ACHN (cell line): ENCODE data around the gene RNF13.

Source experiments
- DNase-seq: peaks from one replicate; pipeline ENCODE4 v3.0.0-alpha.2; 2015
- in situ Hi-C: cut with HindIII; loops from 2 replicates; pipeline ENCODE4 v1.10.0; 2017; ENCODE audit warnings: low sequenced_read_pairs, low pct_ligation_motif_present, low pct_unique_long_range_greater_than_20kb

Gene RNF13, protein sequence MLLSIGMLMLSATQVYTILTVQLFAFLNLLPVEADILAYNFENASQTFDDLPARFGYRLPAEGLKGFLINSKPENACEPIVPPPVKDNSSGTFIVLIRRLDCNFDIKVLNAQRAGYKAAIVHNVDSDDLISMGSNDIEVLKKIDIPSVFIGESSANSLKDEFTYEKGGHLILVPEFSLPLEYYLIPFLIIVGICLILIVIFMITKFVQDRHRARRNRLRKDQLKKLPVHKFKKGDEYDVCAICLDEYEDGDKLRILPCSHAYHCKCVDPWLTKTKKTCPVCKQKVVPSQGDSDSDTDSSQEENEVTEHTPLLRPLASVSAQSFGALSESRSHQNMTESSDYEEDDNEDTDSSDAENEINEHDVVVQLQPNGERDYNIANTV

DNA sequence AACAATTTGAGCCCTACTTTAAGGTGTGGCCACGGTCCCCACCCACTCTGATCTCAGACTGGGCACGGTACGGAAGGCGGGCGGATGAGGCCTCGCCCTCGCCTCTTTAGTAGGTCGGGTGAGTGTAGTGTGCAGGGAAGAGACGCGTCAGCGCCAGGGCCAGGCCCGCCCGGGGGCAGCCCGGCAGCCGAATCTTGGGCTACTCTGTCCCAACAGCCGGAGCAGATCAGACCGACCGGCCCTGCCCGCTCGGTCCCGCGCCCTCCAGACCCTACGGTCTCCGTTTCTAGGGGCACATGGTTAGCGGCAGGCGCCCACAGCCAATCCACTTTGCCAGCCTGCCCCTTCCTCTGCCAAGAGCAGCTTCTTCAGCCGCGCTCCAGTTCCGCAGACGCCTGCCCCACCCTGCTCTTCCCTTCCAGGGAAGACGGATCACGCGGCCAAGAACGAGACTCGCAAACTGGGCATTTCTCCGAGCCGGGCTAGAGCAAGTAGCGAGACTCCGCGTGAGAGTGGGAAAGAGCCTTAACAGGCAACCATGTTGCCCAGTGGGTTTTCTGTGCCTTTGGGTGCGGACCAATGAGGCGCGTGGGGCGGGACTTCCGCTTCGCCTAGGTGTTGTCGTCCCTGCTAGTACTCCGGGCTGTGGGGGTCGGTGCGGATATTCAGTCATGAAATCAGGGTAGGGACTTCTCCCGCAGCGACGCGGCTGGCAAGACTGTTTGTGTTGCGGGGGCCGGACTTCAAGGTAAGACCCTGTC, at the start of gene RNF13:
TSS of gene RNF13 (plus strand) at position 610 of the 761 bp plus-strand sequence. CDS start 32,812 bp downstream, outside the sequence.
- in situ Hi-C loops: no loop called here
- DNase-seq: peak; percentile 91

DNA sequence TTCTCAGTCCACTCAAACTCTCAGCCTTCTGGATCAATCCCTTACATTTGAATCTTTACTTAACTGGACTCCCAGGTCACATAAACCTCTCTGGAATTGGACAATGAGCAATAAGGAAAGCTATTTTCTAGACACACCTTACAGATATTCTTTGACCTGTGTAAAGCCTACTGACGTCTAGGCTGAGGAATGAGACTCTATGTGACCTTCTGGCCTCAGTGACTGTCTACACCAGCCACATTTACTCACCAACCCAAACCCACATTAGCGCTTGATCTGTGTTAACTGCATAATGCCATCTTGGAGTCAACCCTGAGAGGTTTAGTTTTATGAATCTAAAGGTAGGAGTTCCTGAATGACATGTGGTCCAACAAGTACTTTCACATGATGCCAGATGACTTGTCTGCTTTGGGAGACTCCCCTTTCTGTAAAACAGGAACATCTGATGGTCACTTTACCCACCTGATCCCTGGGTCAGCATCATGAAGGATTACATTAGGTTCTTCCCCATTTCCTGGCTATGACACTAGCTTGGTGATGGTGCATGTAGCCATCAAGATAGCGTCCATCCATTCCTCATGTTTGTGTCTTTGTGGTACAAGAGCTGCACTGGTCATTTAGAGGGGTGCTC, 49.3 kb upstream of the RNF13 start:
- in situ Hi-C loops: no loop called here
- DNase-seq: no peak

DNA sequence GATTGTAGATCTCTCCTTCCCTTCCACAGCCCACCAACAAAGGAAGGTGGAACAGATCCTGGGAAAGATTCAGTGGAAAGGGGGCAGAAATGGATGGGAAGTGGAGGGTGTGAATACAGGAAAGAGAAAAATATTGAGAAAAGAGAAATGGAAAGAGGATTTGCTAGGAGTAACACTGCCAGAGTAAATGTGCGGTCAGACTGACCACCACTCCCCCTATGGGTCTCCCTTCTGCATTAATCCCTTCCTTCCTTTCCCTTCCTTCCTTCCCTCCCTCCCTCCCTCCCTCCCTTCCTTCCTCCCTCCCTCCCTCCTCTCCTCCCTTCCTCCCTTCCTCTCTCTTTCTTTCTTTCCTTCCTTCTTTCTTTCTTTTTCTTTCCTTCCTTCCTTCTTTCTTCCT, 48.7 kb upstream of the RNF13 start:
- no peak for DNase-seq
- in situ Hi-C loops: no loop called here

DNA sequence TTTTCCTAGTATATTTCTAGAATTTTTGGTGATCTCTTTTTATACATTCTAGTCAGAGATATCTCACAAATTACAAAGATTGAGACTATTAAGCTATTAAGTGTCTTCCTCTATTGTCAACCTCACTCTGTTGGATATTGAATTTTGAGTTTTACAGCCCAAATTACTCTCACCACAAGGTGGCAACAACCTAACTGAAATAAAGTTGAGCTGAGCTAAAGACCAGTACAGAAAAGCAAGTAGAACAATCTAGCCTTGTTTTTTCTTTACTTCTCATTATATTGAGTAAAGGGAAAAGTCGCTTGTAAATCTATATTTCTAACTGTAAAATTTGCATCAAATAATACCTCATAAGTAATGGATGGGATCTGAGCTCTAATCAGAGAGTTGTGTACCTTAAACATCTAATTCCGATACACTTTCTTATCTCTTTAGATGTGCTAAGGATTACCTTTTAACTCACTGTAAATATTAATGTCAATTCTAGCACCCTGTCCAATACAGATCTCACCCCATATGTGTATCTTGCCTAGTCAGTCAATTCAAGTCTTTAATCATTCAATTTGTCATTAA, 47.2 kb upstream of the RNF13 start:
- peak; percentile 26 for DNase-seq
- in situ Hi-C loops: no loop called here

DNA sequence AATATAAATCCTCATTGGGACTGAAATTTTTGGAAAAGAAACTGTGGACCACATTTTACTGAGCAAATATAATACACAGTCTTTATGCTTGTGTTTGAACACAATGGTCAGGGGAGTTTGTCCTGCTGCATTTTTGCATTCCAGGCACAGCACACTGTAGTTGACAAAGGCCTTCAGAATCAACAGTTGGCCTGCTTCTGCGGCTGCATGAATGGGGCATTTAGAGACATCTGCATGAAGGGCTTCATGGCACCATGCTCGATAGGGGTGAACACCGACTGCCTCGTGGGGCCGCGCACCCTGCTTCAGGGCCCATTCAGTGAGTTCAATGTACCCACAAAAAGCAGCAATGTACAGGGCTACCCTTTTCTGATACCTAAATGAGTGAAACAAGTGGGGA, 45.3 kb upstream of the RNF13 start:
- no peak for DNase-seq
- in situ Hi-C loops: no loop called here

DNA sequence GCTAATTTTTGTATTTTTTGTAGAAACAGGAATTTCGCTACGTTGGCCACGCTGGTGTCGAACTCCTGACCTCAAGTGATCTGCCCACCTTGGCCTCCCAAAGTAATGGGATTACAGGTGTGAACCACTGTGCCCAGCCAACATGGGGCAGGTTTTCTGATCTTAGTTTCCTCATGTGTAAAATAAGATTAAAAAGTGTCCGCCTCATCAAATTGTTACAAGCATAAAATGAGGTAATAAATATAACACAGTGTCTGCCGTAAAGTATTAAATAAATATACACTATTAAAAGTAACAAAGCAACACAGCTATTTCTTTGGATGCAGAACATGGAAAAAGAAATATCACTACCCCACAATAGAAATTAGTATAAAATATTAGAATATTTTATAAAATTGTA, 44.3 kb upstream of the RNF13 start:
- DNase-seq: no peak
- in situ Hi-C loops: no loop called here

DNA sequence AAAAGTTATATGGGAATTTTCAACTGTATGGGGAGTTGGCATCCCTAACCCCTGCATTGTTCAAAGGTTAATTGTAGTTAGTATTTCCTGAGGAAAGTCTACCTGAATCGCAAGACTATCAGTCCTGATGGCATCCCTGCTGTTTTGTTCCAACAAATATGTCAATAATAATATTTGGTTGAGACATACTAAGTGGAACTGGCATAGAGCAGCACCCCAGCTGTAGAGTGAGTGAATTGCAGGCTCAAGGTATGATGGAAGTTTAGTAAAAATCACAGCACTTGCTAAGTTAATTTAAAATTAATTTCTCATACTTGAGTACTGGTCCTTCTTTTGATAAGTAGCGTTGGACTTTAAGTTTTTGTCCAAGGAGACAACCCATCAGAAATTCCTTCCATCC, 42.8 kb upstream of the RNF13 start:
- in situ Hi-C loops: no loop called here
- no peak for DNase-seq

DNA sequence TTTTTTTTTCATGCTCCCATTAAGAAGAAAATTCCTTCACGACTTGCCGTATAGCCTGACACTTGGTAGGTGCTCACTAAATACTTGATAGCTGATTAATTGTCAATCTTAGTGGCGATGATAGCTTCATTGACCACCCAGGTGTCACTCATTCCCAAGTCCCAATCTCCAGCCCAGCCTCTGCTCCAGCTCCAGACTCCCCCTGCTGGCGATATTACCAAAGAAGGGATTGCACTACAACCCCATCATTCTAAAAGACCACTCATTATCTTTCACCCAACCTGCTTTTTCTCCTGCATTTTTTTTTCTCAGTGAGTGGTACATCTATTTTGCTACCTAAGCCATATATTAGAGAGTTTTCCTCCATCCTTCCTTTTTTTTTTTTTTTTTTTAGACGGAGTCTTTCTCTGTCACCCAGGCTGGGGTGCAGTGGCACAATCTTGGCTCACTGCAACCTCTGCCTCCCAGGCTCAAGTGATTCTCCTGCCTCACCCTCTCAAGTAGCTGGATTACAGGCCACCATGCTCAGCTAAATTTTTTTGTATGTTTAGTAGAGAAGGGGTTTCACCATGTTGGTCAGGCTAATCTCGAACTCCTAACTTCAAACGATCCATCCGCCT, 41.3 kb upstream of the RNF13 start:
- in situ Hi-C loops: no loop called here
- peak; percentile 56 for DNase-seq

DNA sequence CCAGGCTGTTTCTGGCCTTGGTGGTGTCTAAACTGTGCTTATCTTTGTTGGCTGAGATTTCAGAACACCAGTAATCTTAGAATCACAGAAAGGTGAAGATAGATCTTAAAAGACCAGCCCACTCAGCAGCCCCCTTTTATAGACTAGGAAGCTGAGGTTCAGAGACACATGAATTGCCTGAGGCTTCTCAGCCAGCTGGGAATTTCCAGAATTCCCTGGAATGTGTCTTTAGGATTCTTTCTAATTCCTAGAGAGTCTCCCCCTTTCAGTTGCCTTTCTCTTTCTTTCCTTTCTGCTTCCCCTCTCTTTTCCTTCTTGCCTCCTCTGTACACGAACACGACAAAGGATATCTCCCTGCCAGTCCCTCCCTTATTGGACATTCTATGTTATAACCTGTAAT, 40.2 kb upstream of the RNF13 start:
- DNase-seq: no peak
- in situ Hi-C loops: no loop called here

DNA sequence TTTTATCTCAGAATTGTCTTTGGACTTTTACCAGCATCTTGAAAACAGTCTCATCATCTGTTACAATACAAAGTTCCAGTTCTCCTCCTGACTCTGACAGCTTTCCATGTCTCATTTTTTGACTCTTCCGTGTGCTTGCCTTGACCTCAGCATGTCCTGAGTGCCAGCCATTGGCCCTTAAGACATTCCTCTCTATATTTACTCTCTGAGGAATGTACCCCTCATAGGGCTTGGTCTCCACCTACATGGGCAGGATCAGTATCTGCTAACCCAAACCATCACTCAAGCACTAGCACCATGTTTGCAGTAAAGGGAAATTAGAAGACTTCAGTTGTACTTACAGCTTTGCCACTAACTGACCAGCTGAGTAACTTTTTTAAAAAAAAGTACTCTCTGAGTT, 36.8 kb upstream of the RNF13 start:
- no peak for DNase-seq
- in situ Hi-C loops: no loop called here

DNA sequence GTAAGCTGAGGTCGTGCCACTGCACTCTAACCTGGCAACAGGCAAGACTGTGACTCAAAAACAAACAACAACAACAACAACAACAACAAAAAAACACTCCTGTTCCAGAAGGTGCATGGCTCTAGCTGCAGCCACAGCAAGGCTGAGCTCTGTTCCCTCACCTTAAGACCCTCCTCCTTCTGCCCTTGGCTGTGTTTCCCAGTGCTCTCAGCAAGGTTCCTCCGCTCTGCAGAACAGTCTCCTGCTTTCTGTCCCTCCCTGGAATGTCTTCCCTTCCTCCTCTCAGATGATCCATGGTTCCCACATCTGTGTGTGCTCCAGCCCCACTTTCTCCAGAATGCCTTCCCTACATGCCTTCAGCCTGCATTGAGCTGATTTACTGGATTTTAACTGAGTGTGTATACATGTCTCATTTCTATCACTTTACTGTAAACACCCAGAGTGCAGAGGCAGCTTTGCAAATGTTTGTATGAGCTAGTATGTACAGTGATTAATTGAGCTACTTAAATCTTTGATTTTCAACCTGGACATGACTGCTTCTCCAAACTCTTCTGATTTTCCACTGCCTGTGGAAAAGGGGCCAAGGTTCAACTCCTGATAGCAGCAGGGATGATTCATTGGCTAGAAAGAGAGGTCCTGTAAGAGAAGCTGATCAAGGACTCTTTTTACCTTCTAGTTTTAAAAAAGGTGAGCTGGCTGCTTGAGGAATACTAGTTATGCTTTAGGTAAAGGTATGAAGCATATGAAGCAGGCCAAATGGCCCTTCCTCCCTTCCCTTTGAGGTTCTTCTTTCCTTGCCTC, 35.4 kb upstream of the RNF13 start:
- in situ Hi-C loops: no loop called here
- DNase-seq: no peak

DNA sequence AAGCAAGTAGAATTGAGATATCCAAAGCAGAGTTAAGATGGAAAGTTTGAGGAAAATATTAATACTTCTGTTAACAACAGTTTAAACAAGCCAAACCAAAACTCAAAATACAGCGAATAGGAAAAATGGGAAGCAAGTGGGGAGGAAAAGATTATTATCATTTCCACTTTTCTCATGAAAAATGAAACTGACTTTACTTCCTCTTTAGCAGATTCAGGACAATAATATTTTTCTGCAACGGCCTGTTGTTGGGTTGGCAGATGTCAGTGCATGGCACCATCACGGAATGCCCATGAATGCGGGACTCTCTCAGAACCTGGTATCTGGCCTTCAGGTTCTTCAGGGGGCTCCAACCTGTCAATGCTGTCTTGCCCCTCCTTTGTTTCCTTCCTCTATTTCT, 31.8 kb upstream of the RNF13 start:
- in situ Hi-C loops: no loop called here
- no peak for DNase-seq

DNA sequence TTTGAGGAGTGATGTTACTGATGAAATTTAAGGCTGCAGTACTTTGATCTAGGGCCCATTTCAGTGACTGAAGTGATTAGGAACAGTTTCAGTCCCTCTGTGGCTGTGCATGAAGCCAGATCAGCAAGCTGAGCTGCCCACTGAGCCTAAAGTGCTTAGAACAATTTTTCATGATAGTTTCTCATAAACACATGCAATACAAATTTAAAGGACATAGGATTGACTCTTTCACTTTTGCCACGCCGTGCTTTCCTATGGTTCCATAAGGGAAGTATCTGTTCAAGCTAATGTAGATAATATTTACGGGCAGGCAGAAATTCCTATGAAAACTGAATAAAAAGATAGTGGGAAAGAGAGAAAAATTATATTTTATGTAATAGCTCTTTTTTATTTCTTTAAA, 31.3 kb upstream of the RNF13 start:
- in situ Hi-C loops: no loop called here
- no peak for DNase-seq

DNA sequence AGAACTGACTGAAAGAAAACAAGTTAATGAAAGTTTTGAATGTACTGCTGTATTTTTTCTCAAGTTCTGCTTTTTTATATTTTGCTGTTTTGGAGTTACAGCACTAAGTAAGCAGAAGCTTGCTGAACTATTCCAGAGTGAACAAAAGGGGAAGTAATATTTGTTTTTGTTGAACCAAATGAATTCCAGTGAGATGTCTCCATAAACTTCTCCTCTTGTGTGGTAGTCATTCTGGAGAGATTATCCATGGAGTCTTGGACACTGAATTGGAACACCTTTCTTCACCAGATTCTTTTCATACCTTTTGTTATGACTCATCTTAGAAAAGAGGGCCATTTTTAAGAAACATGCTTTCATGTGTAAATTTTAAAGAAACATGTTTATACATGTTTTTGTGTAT, 29.4 kb upstream of the RNF13 start:
- in situ Hi-C loops: no loop called here
- DNase-seq: peak; percentile 66

DNA sequence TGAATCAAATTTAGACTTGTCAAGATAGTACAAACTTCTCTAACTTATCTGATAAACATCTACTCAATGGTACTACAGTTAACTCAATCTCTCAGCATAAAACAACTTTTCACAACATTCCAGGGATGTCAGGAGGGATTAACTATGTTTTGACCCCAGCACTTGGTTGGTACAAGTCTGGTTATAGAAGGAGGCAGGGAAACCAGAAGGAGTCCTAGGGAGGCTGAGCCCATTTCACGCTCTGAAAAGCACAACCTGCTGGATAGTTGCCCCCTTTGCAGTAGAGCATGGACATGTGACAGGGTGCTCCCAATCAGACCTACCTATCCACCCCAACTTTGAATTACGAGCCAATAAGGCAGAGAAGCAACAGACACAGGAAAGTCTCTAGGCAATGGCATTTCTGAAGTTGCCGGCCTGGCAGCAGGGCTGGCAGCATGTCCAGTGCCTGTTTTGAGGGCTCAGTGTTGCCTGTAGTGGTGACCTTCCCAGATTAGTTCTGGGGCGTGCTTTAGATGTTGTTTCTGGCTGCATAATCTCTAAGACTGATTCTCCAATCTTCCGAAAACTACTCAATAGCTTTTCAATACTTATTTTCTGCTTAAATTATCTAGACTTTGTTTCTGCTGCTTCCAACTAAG, 28.8 kb upstream of the RNF13 start:
- in situ Hi-C loops: no loop called here

DNA sequence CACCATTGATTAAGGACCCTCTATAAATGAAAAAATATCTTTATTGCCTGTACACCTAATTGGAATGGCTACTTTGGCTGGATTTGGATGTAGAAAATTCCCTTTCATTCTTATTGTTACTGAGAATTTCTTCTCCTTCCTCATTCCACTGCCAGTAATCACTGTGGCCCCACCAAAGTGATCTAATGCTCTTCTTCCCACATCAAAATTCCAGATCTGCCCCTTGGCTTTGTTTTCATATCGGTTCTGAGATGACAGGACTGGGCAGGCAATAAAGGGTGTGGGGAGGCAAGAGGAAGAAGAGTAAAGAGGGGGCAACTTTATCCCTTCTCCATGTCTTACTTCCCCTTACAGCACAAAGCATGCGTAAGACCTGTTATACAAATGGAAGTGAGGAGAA, 22.7 kb upstream of the RNF13 start:
- in situ Hi-C loops: no loop called here
- DNase-seq: no peak

More for the DNA sequence above, 28.8 kb upstream of the RNF13 start:
- peak; percentile 27 for DNase-seq

DNA sequence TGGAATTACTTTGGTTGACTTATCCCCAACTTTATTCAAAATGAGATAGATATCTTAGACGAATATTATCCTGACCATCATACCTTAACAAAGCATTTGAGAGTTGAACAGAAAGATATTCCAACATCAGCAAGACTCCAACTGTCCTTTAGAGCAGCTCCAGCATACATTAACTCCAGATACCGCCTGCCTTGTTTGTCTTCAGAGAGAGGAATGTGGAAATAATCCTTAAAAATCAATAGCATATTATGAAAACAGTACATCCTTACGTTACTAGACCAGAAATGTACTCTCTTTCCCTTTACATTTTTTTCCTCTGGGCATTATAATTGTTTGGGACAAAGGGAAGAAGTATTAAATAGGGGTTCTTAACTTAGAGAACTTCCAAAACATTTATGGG, 22.3 kb upstream of the RNF13 start:
- in situ Hi-C loops: no loop called here
- no peak for DNase-seq
